Endothelial cell (in vitro differentiated cells): Measurements from ENCODE around the gene LRRC73. TPM values are rescaled to one million over a fixed set of nuclear protein-coding genes. Genes with fewer than 3 reads are reported as not detected.
"Not testable (repeated sequence)": the region's sequence is repeated elsewhere in the genome, so short reads cannot be mapped to it uniquely, and the experiment has no call there.

ENCODE experiments used
- DNase-seq: peaks from one replicate; pipeline ENCODE4 v3.0.0; 2021; ENCODE audit warnings: low spot score
- H3K27ac Mint-ChIP-seq: one replicate; pipeline ENCODE4 v1.8.0; 2021; ENCODE audit warnings: mixed read lengths, inconsistent platforms; ENCODE audit not compliant: unreplicated experiment
- H3K27me3 Mint-ChIP-seq: one replicate; pipeline ENCODE4 v1.8.0; 2021; ENCODE audit warnings: mild to moderate bottlenecking, moderate library complexity, mixed read lengths, inconsistent platforms; ENCODE audit not compliant: unreplicated experiment
- H3K36me3 Mint-ChIP-seq: one replicate; pipeline ENCODE4 v1.8.0; 2021; ENCODE audit warnings: mild to moderate bottlenecking, low read depth, mixed read lengths, inconsistent platforms; ENCODE audit not compliant: unreplicated experiment
- H3K4me1 Mint-ChIP-seq: one replicate; pipeline ENCODE4 v1.8.0; 2021; ENCODE audit warnings: mild to moderate bottlenecking, mixed read lengths, inconsistent platforms; ENCODE audit not compliant: unreplicated experiment
- H3K4me3 Mint-ChIP-seq: one replicate; pipeline ENCODE4 v1.8.0; 2021; ENCODE audit warnings: mild to moderate bottlenecking, mixed read lengths, inconsistent platforms; ENCODE audit not compliant: unreplicated experiment
- H3K9me3 Mint-ChIP-seq: one replicate; pipeline ENCODE4 v1.8.0; 2021; ENCODE audit warnings: mixed read lengths, inconsistent platforms; ENCODE audit not compliant: unreplicated experiment
- CTCF ChIP-seq: fragments of 200-600 bp; sonication (generic); IDR thresholded peaks from one replicate; pipeline ENCODE4 v1.5.0; 2021; ENCODE audit warnings: antibody characterized with exemption; ENCODE audit not compliant: unreplicated experiment
- total RNA-seq: library from RNA; stranded (reverse); fragmentation: NEBNext Ultra II Directional; extraction: Animal tissue kit (Norgen Biotek cat#: 25700); gene quantifications from one replicate; pipeline ENCODE4 v1.2.1, GENCODE V29; 2021; ENCODE audit not compliant: unreplicated experiment

LRRC73 gene
- total RNA-seq, 1 donor from 2014 or later, result 0.28 TPM

- Mint-ChIP-seq H3K4me3 (no peak overlapping the region), H3K9me3 (no peaks in the 10 kb centered on the region), H3K36me3 (peaks cover 19% of the 10 kb centered on the region), H3K27ac (no peak overlapping the region), H3K27me3 (no peaks in the 10 kb centered on the region), H3K4me1 (no peaks in the 10 kb centered on the region)
- no peak for DNase-seq
- no peak for TF ChIP-seq CTCF
These were observed 31.8 kb upstream of the LRRC73 start for GRCh38 chr6:43541774-43542471.

GRCh38 chr6:43540507-43540906 lies 30.4 kb upstream of the LRRC73 start:
- no peaks in the 10 kb centered on the region for H3K27me3 Mint-ChIP-seq
- H3K9me3 Mint-ChIP-seq, result no peaks in the 10 kb centered on the region
- no peak overlapping the region for H3K4me3 Mint-ChIP-seq
- peaks cover 10% of the 10 kb centered on the region for H3K36me3 Mint-ChIP-seq
- no peaks in the 10 kb centered on the region for H3K4me1 Mint-ChIP-seq
- no peak for TF ChIP-seq CTCF
- no peak for DNase-seq
- H3K27ac Mint-ChIP-seq, result no peak overlapping the region

- not testable (repeated sequence) for H3K4me1 Mint-ChIP-seq, H3K27ac Mint-ChIP-seq, H3K27me3 Mint-ChIP-seq, DNase-seq, H3K4me3 Mint-ChIP-seq, H3K9me3 Mint-ChIP-seq
- peaks cover 10% of the 10 kb centered on the region for H3K36me3 Mint-ChIP-seq
These were observed 29.3 kb upstream of the LRRC73 start for GRCh38 chr6:43539409-43539808.

GRCh38 chr6:43538986-43539385 lies 28.8 kb upstream of the LRRC73 start:
- not testable (repeated sequence) for DNase-seq, H3K27me3 Mint-ChIP-seq, H3K27ac Mint-ChIP-seq, H3K4me1 Mint-ChIP-seq, H3K9me3 Mint-ChIP-seq, H3K4me3 Mint-ChIP-seq
- H3K36me3 Mint-ChIP-seq, result peaks cover 10% of the 10 kb centered on the region

GRCh38 chr6:43532201-43532600 lies 22.1 kb upstream of the LRRC73 start:
- H3K9me3 Mint-ChIP-seq, result no peaks in the 10 kb centered on the region
- no peak overlapping the region for H3K4me3 Mint-ChIP-seq
- H3K4me1 Mint-ChIP-seq, result no peaks in the 10 kb centered on the region
- H3K36me3 Mint-ChIP-seq, result peaks cover 7% of the 10 kb centered on the region
- no peak for DNase-seq
- TF ChIP-seq CTCF, result no peak
- no peak overlapping the region for H3K27ac Mint-ChIP-seq
- H3K27me3 Mint-ChIP-seq, result no peaks in the 10 kb centered on the region

- Mint-ChIP-seq H3K27ac (no peak overlapping the region), H3K36me3 (peaks cover 30% of the 10 kb centered on the region)
These were observed 14.4 kb upstream of the LRRC73 start for GRCh38 chr6:43524483-43524961.

More at GRCh38 chr6:43524483-43524961, 14.4 kb upstream of the LRRC73 start:
- H3K4me3 Mint-ChIP-seq, result no peak overlapping the region
- no peaks in the 10 kb centered on the region for H3K9me3 Mint-ChIP-seq
- TF ChIP-seq CTCF, result no peak
- H3K4me1 Mint-ChIP-seq, result no peaks in the 10 kb centered on the region
- peaks cover 2% of the 10 kb centered on the region for H3K27me3 Mint-ChIP-seq
- no peak for DNase-seq
